Amniotic epithelial cell (primary cell): ENCODE measurements around the gene GNB5.
"Not testable (repeated sequence)": the region's sequence is repeated elsewhere in the genome, so short reads cannot be mapped to it uniquely, and the experiment has no call there.

Experiments
- DNase-seq: peaks from one replicate; pipeline ENCODE4 v3.0.0-alpha.2; 2010; ENCODE audit warnings: low read depth

Gene GNB5

DNA sequence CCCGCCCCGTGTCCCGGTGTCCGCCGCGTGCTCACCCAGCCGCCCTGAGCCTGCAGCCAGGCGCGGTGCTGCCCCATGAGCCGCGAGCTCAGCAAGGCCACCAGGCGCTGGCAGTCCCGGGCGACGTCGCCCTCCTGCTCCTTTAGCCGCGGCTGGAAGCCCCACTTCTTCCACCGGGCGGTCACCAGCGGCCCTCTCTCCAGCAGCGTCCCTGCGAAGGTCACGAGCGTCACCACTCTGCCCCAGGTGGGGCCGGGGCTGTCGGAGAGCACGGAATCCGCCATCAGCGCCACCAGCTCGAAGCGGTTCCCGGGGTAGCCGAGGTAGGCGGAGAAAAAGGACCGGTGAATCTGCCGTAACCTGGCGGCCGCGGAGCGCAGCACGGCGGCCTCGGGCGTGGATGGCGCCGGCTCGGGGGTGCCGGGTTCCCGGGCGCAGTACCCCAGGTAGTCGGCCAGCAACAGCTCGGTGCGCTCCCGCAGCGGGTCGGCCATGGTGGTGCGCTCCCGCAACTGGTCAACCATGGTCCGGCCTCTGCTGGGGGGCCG lies 78.9 kb downstream of the GNB5 start:
- DNase-seq: no peak

GRCh38 chr15:52111517-52112202 lies 79.5 kb downstream of the GNB5 start:
- DNase-seq: peak; percentile 17

- DNase-seq: no peak
These were observed 81.4 kb downstream of the GNB5 start for GRCh38 chr15:52109559-52110451.

GRCh38 chr15:52107238-52107637 lies 84.0 kb downstream of the GNB5 start:
- DNase-seq: no peak

DNA sequence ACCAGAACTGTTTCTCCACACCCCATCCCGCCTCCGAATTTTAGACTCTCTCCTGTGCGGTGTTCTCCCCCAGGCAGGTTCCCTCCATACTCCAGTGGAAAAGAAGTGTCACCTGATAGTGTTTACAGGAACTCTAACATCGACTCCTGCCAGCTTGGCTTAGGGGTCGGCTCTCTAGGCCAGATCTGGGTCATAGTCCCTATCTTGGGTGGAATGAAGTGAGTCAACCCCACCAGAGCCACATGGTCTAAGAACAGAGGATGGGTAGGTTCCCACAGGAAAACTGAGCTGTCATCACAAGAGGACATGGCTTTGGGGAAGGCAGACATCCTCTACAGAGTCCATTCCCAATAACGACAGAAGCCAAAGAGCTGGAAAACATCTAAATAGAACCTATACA lies 84.6 kb downstream of the GNB5 start:
- no peak for DNase-seq

DNA sequence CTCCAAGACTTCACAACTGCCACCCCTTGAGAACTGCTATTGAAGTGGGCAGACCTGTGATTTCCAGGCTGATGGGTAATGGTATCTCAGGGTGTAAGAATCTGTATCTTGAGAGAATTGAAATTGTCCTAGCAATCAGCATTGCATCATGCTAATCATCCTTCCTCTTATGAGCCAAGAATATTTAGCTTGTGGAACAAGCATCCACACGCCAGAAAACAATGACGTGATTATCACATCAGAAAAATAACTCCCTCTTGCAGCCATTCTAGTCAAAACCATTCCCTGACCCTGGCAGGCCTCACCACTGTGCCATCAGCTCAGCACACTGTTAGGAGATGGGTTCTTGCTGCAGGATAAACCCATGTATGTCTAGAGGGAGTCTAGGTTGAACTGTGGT lies 85.3 kb downstream of the GNB5 start:
- no peak for DNase-seq

- no peak for DNase-seq
These were observed 86.6 kb downstream of the GNB5 start for GRCh38 chr15:52104532-52105004.

DNA sequence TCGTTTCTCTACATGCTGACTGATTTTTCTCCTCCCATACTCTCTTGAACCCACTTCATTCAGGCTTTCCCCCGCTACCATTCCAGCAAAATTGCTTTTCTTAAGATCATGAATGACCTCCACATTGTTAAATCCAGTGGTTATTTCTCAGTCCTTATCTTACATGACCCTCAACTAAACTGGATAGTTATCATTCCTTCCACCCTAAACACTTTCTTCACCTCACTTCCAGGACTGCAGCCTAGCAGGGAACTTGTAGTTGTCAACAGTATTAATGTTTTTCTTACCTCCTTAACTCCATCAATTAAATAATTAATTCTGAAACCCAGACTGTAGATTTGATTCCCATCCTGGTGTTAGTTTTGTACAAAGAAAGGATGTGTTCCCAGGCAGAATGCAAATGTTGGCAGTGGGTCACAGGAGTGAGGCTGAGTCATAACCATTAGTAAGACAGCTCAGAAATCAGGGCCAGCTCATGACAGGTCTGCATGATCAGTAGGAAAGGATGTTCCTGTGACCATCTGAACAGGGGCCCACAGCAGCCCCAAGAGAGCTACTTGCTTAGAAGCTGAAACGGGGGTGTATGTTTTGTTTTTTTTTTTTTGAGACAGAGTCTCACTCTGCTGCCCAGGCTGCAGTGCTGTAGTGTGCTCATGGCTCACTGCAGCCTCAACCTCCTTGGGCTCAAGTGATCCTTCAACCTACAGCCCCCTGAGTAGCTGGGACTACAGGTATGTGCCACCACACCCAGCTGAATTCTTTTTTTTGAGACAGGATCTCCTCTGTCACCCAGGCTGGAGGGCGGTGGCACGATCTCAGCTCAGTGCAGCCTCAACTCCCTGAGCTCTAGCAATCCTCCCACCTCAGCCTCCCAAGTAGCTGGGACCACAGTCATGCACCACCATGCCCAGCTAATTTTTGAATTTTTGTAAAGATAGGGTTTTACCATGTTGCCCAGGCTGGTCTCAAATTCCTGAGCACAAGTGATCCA lies 87.7 kb downstream of the GNB5 start:
- DNase-seq: peak; percentile 97

GRCh38 chr15:52102463-52102862 lies 88.7 kb downstream of the GNB5 start:
- DNase-seq: peak; percentile 99

- no peak for DNase-seq
These were observed 89.5 kb downstream of the GNB5 start for GRCh38 chr15:52101542-52102323.

DNA sequence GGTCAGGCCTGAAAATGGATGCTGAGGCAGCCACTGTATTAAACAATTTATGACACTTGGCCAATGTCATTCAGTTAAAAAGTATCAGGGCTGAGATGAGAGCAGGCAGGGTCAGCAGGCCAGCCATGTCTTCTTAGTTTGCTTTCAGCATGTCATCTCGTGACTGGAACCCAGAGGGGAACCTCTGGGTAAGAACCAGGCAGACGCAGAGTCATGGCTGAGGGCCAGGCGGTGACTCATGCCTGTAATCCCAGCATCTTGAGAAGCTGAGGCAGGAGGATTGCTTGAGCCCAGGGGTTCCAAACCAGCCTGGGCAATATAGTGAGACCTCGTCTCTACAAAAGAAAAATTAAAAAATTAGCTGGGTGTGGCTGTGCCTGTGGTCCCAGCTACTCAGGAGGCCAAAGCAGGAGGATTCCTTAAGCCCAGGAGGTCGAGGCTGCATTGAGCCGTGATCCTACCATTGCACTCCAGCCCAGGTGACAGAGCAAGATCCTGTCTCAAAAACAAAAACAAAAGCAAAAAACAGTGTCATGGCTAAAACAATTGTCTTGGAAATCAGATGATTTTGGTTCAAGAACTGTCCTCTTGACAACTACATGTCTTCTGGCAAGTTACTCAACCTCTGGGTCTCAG lies 90.3 kb downstream of the GNB5 start:
- DNase-seq: peak; percentile 88

DNA sequence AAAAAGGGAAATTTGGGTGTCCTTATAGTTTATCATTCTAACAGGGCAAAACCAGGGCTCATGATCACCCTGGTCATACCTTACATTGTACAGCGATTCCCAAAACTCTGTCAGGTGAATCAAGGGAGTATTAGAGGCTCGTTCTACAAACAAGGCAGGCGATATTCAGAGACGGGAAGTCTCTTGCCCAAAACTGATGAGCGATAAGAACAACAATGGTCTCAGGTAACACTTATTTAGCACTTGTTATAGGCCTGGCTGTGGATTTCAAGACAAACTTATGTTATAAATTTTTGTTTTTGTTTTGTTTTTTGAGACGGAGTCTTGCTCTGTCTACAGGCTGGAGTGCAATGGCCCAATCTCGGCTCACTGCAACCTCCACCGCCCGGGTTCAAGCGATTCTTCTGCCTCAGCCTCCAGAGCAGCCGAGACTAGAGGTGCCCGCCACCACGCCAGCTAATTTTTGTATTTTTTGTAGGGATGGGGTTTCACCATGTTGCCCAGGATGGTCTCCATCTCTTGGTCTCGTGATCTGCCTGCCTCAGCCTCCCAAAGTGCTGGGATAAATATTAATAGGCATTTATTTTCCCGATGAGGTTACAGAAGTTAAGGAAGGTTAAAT lies 91.4 kb downstream of the GNB5 start:
- DNase-seq: no peak

- DNase-seq: peak; percentile 74
These were observed 92.9 kb downstream of the GNB5 start for GRCh38 chr15:52098323-52098722.

GRCh38 chr15:52097180-52097579 lies 94.0 kb downstream of the GNB5 start:
- DNase-seq: no peak

- DNase-seq: not testable (repeated sequence)
These were observed 94.7 kb downstream of the GNB5 start for GRCh38 chr15:52096536-52096935.

DNA sequence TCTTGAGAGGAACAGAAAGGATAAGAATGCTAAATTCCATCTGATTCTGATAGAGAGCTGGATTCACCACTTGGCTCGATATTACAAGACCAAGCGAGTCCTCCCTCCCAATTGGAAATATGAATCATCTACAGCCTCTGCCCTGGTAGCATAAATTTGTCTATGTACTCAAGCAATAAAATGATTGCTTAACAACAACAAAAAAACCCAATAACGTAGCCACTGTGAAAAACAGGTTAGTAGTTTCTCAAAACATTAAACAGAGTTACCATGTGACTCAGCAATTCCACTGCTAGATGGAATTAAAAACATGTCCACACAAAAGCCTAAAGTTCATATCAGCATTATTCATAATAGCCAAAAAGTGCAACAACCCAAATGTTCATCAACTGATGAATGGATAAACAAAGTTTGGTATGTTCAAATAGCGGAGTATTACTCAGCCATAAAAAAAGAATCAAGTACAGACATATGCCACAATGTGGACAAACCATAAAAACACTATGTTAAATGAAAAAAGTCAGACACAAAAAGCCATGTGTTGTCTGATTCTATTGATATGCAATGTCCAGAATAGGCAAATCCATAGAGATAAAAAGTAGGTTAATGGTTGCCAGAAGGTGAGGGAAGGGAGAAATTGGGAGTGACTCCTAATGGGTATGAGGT lies 95.5 kb downstream of the GNB5 start:
- DNase-seq: peak; percentile 99

DNA sequence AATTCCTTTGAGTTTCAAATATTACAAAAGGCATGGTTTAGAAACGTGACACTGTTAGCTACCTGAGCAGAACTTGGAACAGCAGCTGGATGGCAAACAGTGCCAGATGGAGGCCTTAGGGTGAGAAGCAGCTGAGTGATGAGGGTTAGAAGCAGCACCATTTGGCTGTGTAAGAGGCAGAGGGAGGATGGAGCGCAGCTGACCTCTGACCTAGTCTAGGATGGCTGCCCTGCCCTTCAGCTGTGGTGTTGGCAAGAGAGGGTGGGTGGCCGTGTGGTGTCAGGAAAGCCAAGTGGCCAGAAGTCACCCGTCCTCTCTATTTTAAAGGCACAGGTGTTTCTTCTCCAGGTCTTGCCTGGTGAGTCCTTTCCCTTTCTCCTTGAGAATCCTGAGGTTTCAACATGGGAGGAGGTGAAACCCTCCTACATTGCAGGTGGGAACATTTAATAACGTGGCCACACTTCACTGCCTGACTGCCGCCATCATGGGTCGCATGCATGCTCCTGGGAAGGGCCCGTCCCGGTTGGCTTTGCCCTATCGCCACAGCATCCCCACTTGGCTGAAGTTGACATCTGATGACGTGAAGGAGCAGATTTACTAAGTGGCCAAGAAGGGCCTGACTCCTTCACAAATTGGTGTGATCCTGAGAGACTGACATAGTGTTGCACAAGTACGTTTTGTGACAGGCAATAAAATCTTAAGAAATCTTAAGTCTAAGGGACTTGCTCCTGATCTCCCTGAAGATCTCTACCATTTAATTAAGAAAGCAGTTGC lies 96.2 kb downstream of the GNB5 start:
- DNase-seq: no peak
